Fibroblast of lung (primary cell): ENCODE data around the gene SPATA9. TPM values are rescaled to one million over a fixed set of nuclear protein-coding genes. Genes with fewer than 3 reads are reported as not detected.
A peak's percentile ranks its signal among the peaks of the same experiment; 100 is the strongest.

Experiments
- DNase-seq, 2 donors: peaks; one replicate each; pipeline versions ENCODE4 v3.0.0 to v3.0.0-alpha.2; 2010; ENCODE audit warnings: low read depth in 2 of 2
- H2AFZ ChIP-seq: 2 replicates; pipeline ENCODE4 v1.5.1; 2012; ENCODE audit warnings: low read length, control low read depth, inconsistent platforms
- H3K27ac ChIP-seq: 2 replicates; pipeline ENCODE4 v1.5.1; 2011; ENCODE audit warnings: low read length, control low read depth; ENCODE audit not compliant: insufficient read depth
- H3K27me3 ChIP-seq: 2 replicates; pipeline ENCODE4 v1.5.1; 2011; ENCODE audit warnings: mild to moderate bottlenecking, low read length; ENCODE audit not compliant: control insufficient read depth, insufficient read depth
- H3K36me3 ChIP-seq: 2 replicates; pipeline ENCODE4 v1.5.1; 2011; ENCODE audit warnings: low read length; ENCODE audit not compliant: control insufficient read depth, insufficient read depth
- H3K4me1 ChIP-seq: 2 replicates; pipeline ENCODE4 v1.5.1; 2011; ENCODE audit warnings: low read length; ENCODE audit not compliant: control insufficient read depth, insufficient read depth; ENCODE audit errors: extremely low read depth
- H3K4me2 ChIP-seq: 2 replicates; pipeline ENCODE4 v1.5.1; 2011; ENCODE audit warnings: low read length, control low read depth; ENCODE audit not compliant: insufficient read depth; ENCODE audit errors: extremely low read depth
- H3K4me3 ChIP-seq, 4 experiments: fragments of 200-600 bp in 1 of 4; sonication (generic) in 1 of 4; replicated peaks in 1 of 4; 2 replicates each; pipeline ENCODE4 v1.5.1; 2011 to 2016; ENCODE audit warnings: low read length in 4 of 4, low read depth in 3 of 4, mild to moderate bottlenecking in 3 of 4, control low read depth in 2 of 4, inconsistent platforms in 1 of 4, mixed read lengths in 1 of 4; ENCODE audit not compliant: insufficient read depth in 1 of 4; ENCODE audit errors: control extremely low read depth in 1 of 4
- H3K79me2 ChIP-seq: 2 replicates; pipeline ENCODE4 v1.5.1; 2012; ENCODE audit warnings: mild to moderate bottlenecking, low read length, inconsistent platforms; ENCODE audit not compliant: control insufficient read depth, insufficient read depth
- H3K9ac ChIP-seq: 2 replicates; pipeline ENCODE4 v1.5.1; 2011; ENCODE audit warnings: mild to moderate bottlenecking, low read length, control low read depth; ENCODE audit not compliant: insufficient read depth
- H3K9me3 ChIP-seq: 2 replicates; pipeline ENCODE4 v1.5.1; 2012; ENCODE audit warnings: low read depth, low read length; ENCODE audit not compliant: control insufficient read depth, insufficient read depth
- H4K20me1 ChIP-seq: 2 replicates; pipeline ENCODE4 v1.5.1; 2011; ENCODE audit warnings: low read length; ENCODE audit not compliant: control insufficient read depth, insufficient read depth; ENCODE audit errors: extremely low read depth
- EZH2 ChIP-seq: IDR thresholded peaks from 2 replicates; pipeline ENCODE4 v1.5.1; 2012; ENCODE audit warnings: low read length, control low read depth, mild to moderate bottlenecking; ENCODE audit errors: missing control alignments
- polyA plus RNA-seq, 2 donors: library from polyadenylated mRNA; depleted of rRNA in 1 of 2; stranded (reverse) in 1 of 2; unstranded in 1 of 2; fragments of >200 nt; gene quantifications; 2 replicates each; pipeline ENCODE4 v1.2.1, GENCODE V29; 2011 to 2012; ENCODE audit warnings: missing spikeins in 1 of 2
- total RNA-seq: library from RNA; depleted of rRNA; stranded (reverse); fragments of >200 nt; gene quantifications from 2 replicates; pipeline ENCODE4 v1.2.1, GENCODE V29; 2014
- TF ChIP-seq, protein P1 (sequence below), 2 donors: IDR thresholded peaks in 1 of 2; conservative IDR thresholded peaks in 1 of 2; 1 replicate in 1 of 2; 2 replicates in 1 of 2; pipeline ENCODE4 v1.5.1; 2011 to 2012; ENCODE audit warnings: low read length in 2 of 2, control low read depth in 1 of 2, inconsistent platforms in 1 of 2, low read depth in 1 of 2, mild to moderate bottlenecking in 1 of 2

The SPATA9 gene
- total and polyA plus RNA-seq, 2 donors (not counting 1 experiment from before 2014, with no cell fraction given) = 0.66 to 1.7 TPM

DNA sequence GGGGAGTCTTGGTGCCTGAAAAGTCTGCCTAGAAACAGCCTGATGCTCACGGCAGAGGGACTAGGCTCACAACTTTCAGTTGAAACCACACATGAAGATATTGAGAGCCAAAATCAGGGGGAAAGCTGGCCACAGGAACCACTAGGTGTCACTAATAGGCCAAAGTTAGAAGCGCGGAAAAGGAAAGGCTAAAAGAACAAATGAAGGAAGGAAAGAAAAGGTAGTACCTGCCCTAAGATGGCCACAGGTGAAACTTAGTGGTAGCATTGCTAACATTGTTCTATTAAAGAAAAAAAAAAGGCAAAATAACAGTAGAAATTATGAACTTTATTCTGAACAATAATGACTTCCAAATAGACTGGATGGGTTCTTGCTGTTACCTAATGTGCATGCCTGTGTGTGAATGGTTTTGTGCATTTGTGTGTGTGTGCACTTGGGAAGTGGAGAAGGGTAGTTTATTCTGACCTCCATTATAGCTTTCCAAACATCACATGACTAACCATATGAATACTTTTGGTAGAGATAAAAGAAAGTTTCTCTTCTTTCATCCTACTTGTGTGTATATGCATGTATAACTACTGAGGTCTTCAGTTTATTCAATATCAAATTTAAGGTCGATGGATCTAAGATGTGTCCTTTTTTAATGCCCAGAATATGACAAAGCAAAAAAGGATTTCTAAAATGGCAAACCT is 38.3 kb downstream of the SPATA9 start:
- no peaks in the 10 kb centered on the region for H3K36me3 ChIP-seq
- no peaks in the 10 kb centered on the region for H3K9me3 ChIP-seq
- no peaks in the 10 kb centered on the region for H3K79me2 ChIP-seq
- H3K4me1 ChIP-seq = peaks cover 2% of the 10 kb centered on the region
- H3K27ac ChIP-seq = no peak overlapping the region
- no peak for TF ChIP-seq EZH2
- TF ChIP-seq, protein P1, sequence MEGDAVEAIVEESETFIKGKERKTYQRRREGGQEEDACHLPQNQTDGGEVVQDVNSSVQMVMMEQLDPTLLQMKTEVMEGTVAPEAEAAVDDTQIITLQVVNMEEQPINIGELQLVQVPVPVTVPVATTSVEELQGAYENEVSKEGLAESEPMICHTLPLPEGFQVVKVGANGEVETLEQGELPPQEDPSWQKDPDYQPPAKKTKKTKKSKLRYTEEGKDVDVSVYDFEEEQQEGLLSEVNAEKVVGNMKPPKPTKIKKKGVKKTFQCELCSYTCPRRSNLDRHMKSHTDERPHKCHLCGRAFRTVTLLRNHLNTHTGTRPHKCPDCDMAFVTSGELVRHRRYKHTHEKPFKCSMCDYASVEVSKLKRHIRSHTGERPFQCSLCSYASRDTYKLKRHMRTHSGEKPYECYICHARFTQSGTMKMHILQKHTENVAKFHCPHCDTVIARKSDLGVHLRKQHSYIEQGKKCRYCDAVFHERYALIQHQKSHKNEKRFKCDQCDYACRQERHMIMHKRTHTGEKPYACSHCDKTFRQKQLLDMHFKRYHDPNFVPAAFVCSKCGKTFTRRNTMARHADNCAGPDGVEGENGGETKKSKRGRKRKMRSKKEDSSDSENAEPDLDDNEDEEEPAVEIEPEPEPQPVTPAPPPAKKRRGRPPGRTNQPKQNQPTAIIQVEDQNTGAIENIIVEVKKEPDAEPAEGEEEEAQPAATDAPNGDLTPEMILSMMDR (conservative IDR thresholded peaks at IDR 0.05 in 1 of 2, IDR thresholded peaks at IDR 0.05 in 1 of 2; ENCODE audit: low read depth in 1 of 2, low read length in 2 of 2) = peak; percentile 79 to 90
- H3K9ac ChIP-seq = no peak overlapping the region
- peak overlapping the region; percentile 91 for H2AFZ ChIP-seq
- DNase-seq = peak; percentile 47 to 74
- H3K27me3 ChIP-seq = no peaks in the 10 kb centered on the region
- no peaks in the 10 kb centered on the region for H4K20me1 ChIP-seq
- no peak overlapping the region for H3K4me3 ChIP-seq
- peak overlapping the region; percentile 13 for H3K4me2 ChIP-seq

- Histone ChIP-seq H3K4me3 (no peak overlapping the region), H3K4me1 (peaks cover 2% of the 10 kb centered on the region), H3K79me2 (no peaks in the 10 kb centered on the region), H3K4me2 (no peak overlapping the region), H2AFZ (no peak overlapping the region), H3K27me3 (no peaks in the 10 kb centered on the region), H3K9me3 (no peaks in the 10 kb centered on the region), H3K9ac (no peak overlapping the region), H3K36me3 (no peaks in the 10 kb centered on the region), H3K27ac (no peak overlapping the region), H4K20me1 (no peaks in the 10 kb centered on the region)
- DNase-seq = no peak
- no peak for TF ChIP-seq EZH2
- TF ChIP-seq, protein P1 (conservative IDR thresholded peaks at IDR 0.05 in 1 of 2, IDR thresholded peaks at IDR 0.05 in 1 of 2; ENCODE audit: low read depth in 1 of 2, low read length in 2 of 2) = no peak
Measured at GRCh38 chr5:95643152-95643551, 39.6 kb downstream of the SPATA9 start.

DNA sequence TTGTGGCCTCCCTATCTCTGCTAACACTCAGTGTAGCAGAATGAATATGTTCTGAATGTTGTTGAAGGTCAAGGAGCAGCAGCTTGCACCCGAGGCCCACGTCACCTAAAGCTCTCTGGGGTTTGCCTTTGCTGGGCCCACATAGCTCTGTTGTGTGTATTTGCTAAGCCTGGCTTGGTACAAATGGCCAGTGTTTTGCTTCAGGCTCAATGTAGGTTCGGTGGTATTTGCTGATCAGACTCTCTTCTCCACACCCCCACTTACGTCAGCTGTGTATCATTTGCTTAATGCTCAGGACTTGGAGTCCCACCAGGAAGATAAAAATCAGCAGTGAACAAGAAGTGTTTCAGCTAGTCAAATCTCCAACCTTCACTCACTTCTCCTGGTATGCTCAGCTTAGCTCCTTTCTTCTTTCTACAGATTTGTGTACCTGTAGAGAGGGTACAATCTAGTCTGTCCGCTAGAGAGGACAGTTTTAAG is 41.0 kb downstream of the SPATA9 start:
- Histone ChIP-seq H3K36me3 (no peaks in the 10 kb centered on the region), H3K27me3 (no peaks in the 10 kb centered on the region), H3K9ac (no peak overlapping the region), H3K4me3 (no peak overlapping the region), H3K4me2 (no peak overlapping the region), H3K4me1 (no peaks in the 10 kb centered on the region), H2AFZ (peak overlapping the region; percentile 8), H3K27ac (no peak overlapping the region), H4K20me1 (no peaks in the 10 kb centered on the region), H3K9me3 (no peaks in the 10 kb centered on the region), H3K79me2 (no peaks in the 10 kb centered on the region)
- TF ChIP-seq, protein P1 (conservative IDR thresholded peaks at IDR 0.05 in 1 of 2, IDR thresholded peaks at IDR 0.05 in 1 of 2; ENCODE audit: low read depth in 1 of 2, low read length in 2 of 2) = no peak
- TF ChIP-seq EZH2 = no peak
- peak; percentile 14 to 84 for DNase-seq
